Stimulated activated CD4-positive, alpha-beta T cell treated with anti-CD3 and anti-CD28 coated beads, Interleukin-1b, Interleukin-23, amount 100 ng/mL, for 4 hours (primary cell): ENCODE measurements around the gene REXO1.
"Not testable (repeated sequence)": the region's sequence is repeated elsewhere in the genome, so short reads cannot be mapped to it uniquely, and the experiment has no call there.

Source experiments
- DNase-seq, 2 donors: peaks; one replicate each; pipeline ENCODE4 v3.0.0-alpha.2; 2020; ENCODE audit warnings: low read depth in 2 of 2

Gene REXO1

GRCh38 chr19:1848399-1849131 lies at the start of gene REXO1:
TSS of gene REXO1 (minus strand) at chr19:1848483. CDS start at chr19:1848358, 125 bp downstream.
- DNase-seq, result peak; percentile 95 to 99

- DNase-seq, result no peak
Measured at GRCh38 chr19:1896508-1896907, 48.2 kb upstream of the REXO1 start.

- DNase-seq, result no peak
Measured at GRCh38 chr19:1893791-1894190, 45.5 kb upstream of the REXO1 start.

GRCh38 chr19:1889907-1890306 lies 41.6 kb upstream of the REXO1 start:
- no peak for DNase-seq

GRCh38 chr19:1888385-1888784 lies 40.1 kb upstream of the REXO1 start:
- no peak for DNase-seq

- DNase-seq, result not testable (repeated sequence)
Measured at GRCh38 chr19:1886360-1886759, 38.1 kb upstream of the REXO1 start.

- peak; percentile 94 to 95 for DNase-seq
Measured at GRCh38 chr19:1885398-1886119, 37.3 kb upstream of the REXO1 start, which contains the start of gene ABHD17A. TSS of gene ABHD17A (minus strand) at chr19:1885496. CDS start at chr19:1881566, 3,930 bp downstream.

GRCh38 chr19:1884719-1885334 lies 36.5 kb upstream of the REXO1 start:
- DNase-seq, result no peak

- DNase-seq, result peak in 1 of 2 donors; percentile 43
Measured at GRCh38 chr19:1884291-1884718, 36.0 kb upstream of the REXO1 start.

GRCh38 chr19:1883784-1884183 lies 35.5 kb upstream of the REXO1 start:
- no peak for DNase-seq

- no peak for DNase-seq
Measured at GRCh38 chr19:1882786-1883692, 34.8 kb upstream of the REXO1 start.

- peak in 1 of 2 donors; percentile 46 for DNase-seq
Measured at GRCh38 chr19:1882089-1882785, 34.0 kb upstream of the REXO1 start.

- DNase-seq, result not testable (repeated sequence)
Measured at GRCh38 chr19:1881393-1882088, 33.3 kb upstream of the REXO1 start.

- no peak for DNase-seq
Measured at GRCh38 chr19:1880611-1881392, 32.5 kb upstream of the REXO1 start.

GRCh38 chr19:1879982-1880381 lies 31.7 kb upstream of the REXO1 start:
- not testable (repeated sequence) for DNase-seq

GRCh38 chr19:1878583-1878982 lies 30.3 kb upstream of the REXO1 start:
- DNase-seq, result not testable (repeated sequence)

- DNase-seq, result not testable (repeated sequence)
Measured at GRCh38 chr19:1877280-1877660, 29.0 kb upstream of the REXO1 start.

GRCh38 chr19:1876496-1877279 lies 28.4 kb upstream of the REXO1 start:
- DNase-seq, result not testable (repeated sequence)
